Liver (tissue), 9 donors: ENCODE measurements around the gene KIF3B. TPM values are rescaled to one million over a fixed set of nuclear protein-coding genes. Genes with fewer than 3 reads are reported as not detected.
A peak's percentile ranks its signal among the peaks of the same experiment; 100 is the strongest.
"Not testable (repeated sequence)": the region's sequence is repeated elsewhere in the genome, so short reads cannot be mapped to it uniquely, and the experiment has no call there.

Experiments
- DNase-seq: peaks from one replicate; pipeline ENCODE4 v3.0.0-alpha.2; 2017; ENCODE audit warnings: low spot score
- H3K27ac ChIP-seq, 2 donors: one replicate each; pipeline ENCODE4 v1.7.0; 2013; ENCODE audit warnings: inconsistent platforms in 2 of 2, low read length in 2 of 2, control low read depth in 1 of 2, low read depth in 1 of 2, mild to moderate bottlenecking in 1 of 2
- H3K27me3 ChIP-seq, 4 donors: one replicate each; pipeline versions ENCODE4 v1.6.1 to v1.7.0; 2013; ENCODE audit warnings: low read length in 3 of 4, inconsistent platforms in 1 of 4, mild to moderate bottlenecking in 1 of 4, moderate library complexity in 1 of 4; ENCODE audit not compliant: control insufficient read depth in 4 of 4, insufficient read depth in 4 of 4
- H3K36me3 ChIP-seq, 4 donors: one replicate each; pipeline versions ENCODE4 v1.6.1 to v1.7.0; 2013; ENCODE audit warnings: low read length in 3 of 4, mild to moderate bottlenecking in 3 of 4, low read depth in 1 of 4, moderate library complexity in 1 of 4; ENCODE audit not compliant: control insufficient read depth in 4 of 4, insufficient read depth in 3 of 4
- H3K4me1 ChIP-seq, 4 donors: one replicate each; pipeline versions ENCODE4 v1.6.1 to v1.7.0; 2013; ENCODE audit warnings: low read length in 3 of 4, mild to moderate bottlenecking in 3 of 4, moderate library complexity in 1 of 4; ENCODE audit not compliant: control insufficient read depth in 4 of 4, insufficient read depth in 4 of 4
- H3K4me3 ChIP-seq, 3 donors: one replicate each; pipeline versions ENCODE4 v1.6.1 to v1.7.0; 2013; ENCODE audit warnings: low read length in 3 of 3, control low read depth in 1 of 3, low read depth in 1 of 3, mild to moderate bottlenecking in 1 of 3
- H3K9ac ChIP-seq, 2 donors: one replicate each; pipeline ENCODE4 v1.7.0; 2013; ENCODE audit warnings: low read length in 2 of 2, mild to moderate bottlenecking in 2 of 2, moderate library complexity in 2 of 2, control low read depth in 1 of 2, low read depth in 1 of 2
- H3K9me3 ChIP-seq, 4 donors: one replicate each; pipeline versions ENCODE4 v1.6.1 to v1.7.0; 2013; ENCODE audit warnings: low read length in 3 of 4; ENCODE audit not compliant: control insufficient read depth in 4 of 4
- ATF3 ChIP-seq: IDR thresholded peaks from 2 replicates; pipeline ENCODE4 v1.6.1; 2016; ENCODE audit warnings: antibody characterized with exemption
- FOXA1 ChIP-seq: IDR thresholded peaks from 2 replicates; pipeline ENCODE4 v1.6.1; 2016; ENCODE audit warnings: antibody characterized with exemption
- HNF4A ChIP-seq, 2 donors: conservative IDR thresholded peaks; 2 replicates each; pipeline ENCODE4 v1.6.1; 2016; ENCODE audit warnings: antibody characterized with exemption in 2 of 2, mild to moderate bottlenecking in 2 of 2
- HNF4G ChIP-seq: IDR thresholded peaks from 2 replicates; pipeline ENCODE4 v1.6.1; 2016; ENCODE audit warnings: antibody characterized with exemption
- JUND ChIP-seq, 2 donors: IDR thresholded peaks; 2 replicates each; pipeline ENCODE4 v1.6.1; 2016; ENCODE audit warnings: antibody characterized with exemption in 2 of 2
- MAX ChIP-seq: IDR thresholded peaks from 2 replicates; pipeline ENCODE4 v1.6.1; 2016; ENCODE audit warnings: antibody characterized with exemption
- NR2F2 ChIP-seq: IDR thresholded peaks from 2 replicates; pipeline ENCODE4 v1.6.1; 2016; ENCODE audit warnings: antibody characterized with exemption
- RAD21 ChIP-seq, 2 donors: IDR thresholded peaks; 2 replicates each; pipeline ENCODE4 v1.6.1; 2016; ENCODE audit warnings: antibody characterized with exemption in 2 of 2, mild to moderate bottlenecking in 2 of 2
- RXRA ChIP-seq, 2 donors: IDR thresholded peaks; 2 replicates each; pipeline ENCODE4 v1.6.1; 2017 to 2018; ENCODE audit warnings: antibody characterized with exemption in 2 of 2, mild to moderate bottlenecking in 1 of 2
- SP1 ChIP-seq: IDR thresholded peaks from 2 replicates; pipeline ENCODE4 v1.6.1; 2018; ENCODE audit warnings: antibody characterized with exemption, mild to moderate bottlenecking
- TAF1 ChIP-seq: conservative IDR thresholded peaks from 2 replicates; pipeline ENCODE4 v1.6.1; 2016; ENCODE audit warnings: antibody characterized with exemption, mild to moderate bottlenecking
- WGBS: extraction: QIAGEN DNeasy Blood & Tissue Kit; methylation state at CpG from one replicate; pipeline ENCODE4 v1.1.7; 2013; 5-methylcytosine and 5-hydroxymethylcytosine counted together
- polyA plus RNA-seq, 2 donors: library from polyadenylated mRNA; stranded (reverse) in 1 of 2; unstranded in 1 of 2; fragments of 200-250 nt in 1 of 2; fragments of >200 nt in 1 of 2; fragmentation: Nextera tagmentation in 1 of 2; extraction: Ambion mirVana in 1 of 2; gene quantifications; one replicate each; pipeline versions ENCODE4 v1.2.1 to v1.2.3, GENCODE V29; 2013 to 2015
- total RNA-seq, 2 donors: library from RNA; depleted of rRNA; stranded (reverse); fragments of >200 nt; gene quantifications; one replicate each; pipeline ENCODE4 v1.2.3, GENCODE V29; 2014
- donor health status: healthy.
- donor health status: healthy.
- donor health status: healthy.
- donor health status: healthy.
- donor health status: healthy.

The KIF3B gene
- total and polyA plus RNA-seq, 4 donors, result 8.3 to 24.2 (median 12.9) TPM

GRCh38 chr20:32285621-32286371, 8.3 kb downstream of the KIF3B start (continued):
- TF ChIP-seq ATF3 (no peak), RXRA (IDR thresholded peaks at IDR 0.05) (no peak), MAX (no peak), NR2F2 (no peak), JUND (IDR thresholded peaks at IDR 0.05) (no peak), HNF4G (no peak), HNF4A (conservative IDR thresholded peaks at IDR 0.05) (no peak), RAD21 (IDR thresholded peaks at IDR 0.05) (no peak), FOXA1 (no peak), TAF1 (no peak)

DNA sequence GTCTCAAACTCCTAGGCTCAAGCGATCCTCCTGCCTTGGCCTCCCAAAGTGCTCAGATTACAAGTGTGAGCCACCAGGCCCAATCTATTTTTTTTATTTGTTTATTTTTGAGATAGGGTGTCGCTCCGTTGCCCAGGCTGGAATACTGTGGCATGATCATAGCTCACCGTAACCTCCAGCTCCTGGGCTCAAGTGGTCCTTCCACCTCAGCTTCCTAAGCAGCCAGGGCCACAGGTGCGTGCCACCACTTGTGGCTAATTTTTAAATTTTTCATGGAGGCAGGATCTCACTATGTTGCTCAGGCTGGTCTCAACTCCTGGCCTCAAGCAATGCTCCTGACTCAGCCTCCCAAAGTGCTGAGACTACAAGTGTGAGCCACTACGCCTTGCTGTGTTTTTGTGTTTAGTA, 9.8 kb downstream of the KIF3B start:
- Histone ChIP-seq H3K9ac (no peak overlapping the region), H3K27ac (no peak overlapping the region), H3K4me1 (peaks cover 9 to 41% (median 30%) of the 10 kb centered on the region in 4 donors), H3K36me3 (no peaks in the 10 kb centered on the region), H3K27me3 (no peaks in the 10 kb centered on the region), H3K4me3 (no peak overlapping the region), H3K9me3 (no peaks in the 10 kb centered on the region)
- WGBS, result 92% methylated on average over 6 of the region's 6 CpGs
- no peak for TF ChIP-seq SP1
- no peak for DNase-seq

- no peak overlapping the region for H3K4me3 ChIP-seq
- H3K9ac ChIP-seq, result no peak overlapping the region
- peaks cover 8 to 33% (median 24%) of the 10 kb centered on the region in 4 donors for H3K4me1 ChIP-seq
- H3K27me3 ChIP-seq, result no peaks in the 10 kb centered on the region
- peak; percentile 5 to 24 for TF ChIP-seq HNF4A (conservative IDR thresholded peaks at IDR 0.05)
- TF ChIP-seq JUND (IDR thresholded peaks at IDR 0.05), result no peak
- peak in 1 of 2 donors; percentile 22 for TF ChIP-seq RXRA (IDR thresholded peaks at IDR 0.05)
- 73% methylated on average over 6 of the region's 6 CpGs for WGBS
- no peak overlapping the region for H3K27ac ChIP-seq
- no peaks in the 10 kb centered on the region for H3K9me3 ChIP-seq
- no peaks in the 10 kb centered on the region for H3K36me3 ChIP-seq
- no peak for DNase-seq
Measured at GRCh38 chr20:32288225-32288849, 10.9 kb downstream of the KIF3B start.

- WGBS, result 62% methylated on average over 4 of the region's 4 CpGs
- H3K36me3 ChIP-seq, H3K9me3 ChIP-seq, H3K4me3 ChIP-seq, DNase-seq, H3K27me3 ChIP-seq: not testable (repeated sequence)
- Histone ChIP-seq H3K27ac (peak overlapping the region; percentile 77 to 89), H3K9ac (peak overlapping the region in 1 of 2 donors; percentile 11), H3K4me1 (peaks cover 8 to 38% (median 24%) of the 10 kb centered on the region in 4 donors)
Measured at GRCh38 chr20:32289299-32289660, 11.8 kb downstream of the KIF3B start.
